Putamen (tissue), 1 donor: Measurements from ENCODE around the gene ZER1.
"Not testable (repeated sequence)": the region's sequence is repeated elsewhere in the genome, so short reads cannot be mapped to it uniquely, and the experiment has no call there.

ENCODE experiments used
- DNase-seq: peaks from one replicate; pipeline ENCODE4 v3.0.0-alpha.2; 2016; ENCODE audit warnings: low spot score

The ZER1 gene

GRCh38 chr9:128714586-128715435, 56.9 kb downstream of the ZER1 start:
- no peak for DNase-seq

DNA sequence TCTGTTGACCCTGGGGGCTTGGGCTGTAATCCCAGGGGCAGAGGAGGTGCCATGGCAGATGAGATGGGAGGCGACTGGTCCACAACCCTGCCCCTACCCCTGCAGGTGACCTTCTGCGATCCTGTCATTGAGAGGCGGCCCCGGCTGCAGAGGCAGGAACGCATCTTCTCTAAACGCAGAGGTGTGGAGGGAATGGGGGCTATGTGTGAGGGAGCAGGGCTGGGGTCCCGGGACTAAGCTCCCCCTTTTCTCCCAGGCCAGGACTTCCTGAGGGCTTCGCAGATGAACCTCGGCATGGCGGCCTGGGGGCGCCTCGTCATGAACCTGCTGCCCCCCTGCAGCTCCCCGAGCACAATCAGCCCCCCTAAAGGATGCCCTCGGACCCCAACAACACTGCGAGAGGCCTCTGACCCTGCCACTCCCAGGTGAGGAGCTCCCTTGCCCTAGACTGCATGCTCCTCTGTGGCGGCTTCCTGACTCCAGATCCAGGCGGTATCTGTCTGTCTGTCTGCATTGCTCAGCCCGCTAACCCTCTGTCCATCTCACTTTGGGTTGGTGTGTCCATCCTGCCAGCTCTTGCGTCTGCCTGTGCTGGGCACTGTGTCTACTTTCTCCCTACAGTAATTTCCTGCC, 57.7 kb downstream of the ZER1 start:
- DNase-seq = no peak

GRCh38 chr9:128713411-128713780, 58.3 kb downstream of the ZER1 start:
- no peak for DNase-seq

GRCh38 chr9:128712451-128713410, 59.0 kb downstream of the ZER1 start:
- DNase-seq = no peak

DNA sequence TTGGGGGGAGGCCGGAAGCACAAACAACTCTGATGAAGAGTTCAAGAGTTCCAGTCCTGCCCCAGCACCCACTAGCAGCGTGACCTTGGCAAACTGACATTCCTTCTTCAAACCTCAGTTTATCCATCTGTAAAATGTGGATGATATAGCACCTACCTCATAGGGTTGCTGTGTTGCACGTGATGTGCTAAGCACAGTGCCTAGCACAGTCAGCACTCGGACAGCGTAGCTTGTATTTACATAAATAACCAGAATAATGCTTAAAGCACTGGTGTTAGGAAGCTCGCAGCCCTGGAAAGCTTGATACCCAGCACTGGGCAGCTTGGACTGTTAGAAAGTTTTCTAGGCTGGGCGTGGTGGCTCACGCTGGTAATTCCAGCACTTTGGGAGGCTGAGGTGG, 64.3 kb downstream of the ZER1 start:
- DNase-seq = no peak

- DNase-seq = no peak
Observed at GRCh38 chr9:128706671-128707381, 64.9 kb downstream of the ZER1 start.

DNA sequence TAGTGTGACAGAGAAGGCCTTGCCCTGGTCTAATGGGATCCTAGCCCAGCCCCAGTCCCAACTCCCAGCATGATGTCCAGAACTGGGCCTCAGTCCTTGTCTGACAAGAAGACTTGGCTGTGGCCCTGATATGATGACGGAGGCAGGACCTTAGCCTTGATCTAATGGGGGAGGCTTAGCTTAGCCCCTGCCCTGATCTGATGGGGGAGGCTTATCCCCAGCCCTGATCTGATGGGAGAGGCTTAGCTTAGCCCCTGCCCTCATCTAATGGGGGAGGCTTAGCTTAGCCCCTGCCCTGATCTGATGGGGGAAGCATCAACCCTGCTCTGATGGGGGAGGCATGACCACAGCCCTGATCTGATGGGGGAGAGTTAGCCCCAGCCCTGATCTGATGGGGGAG, 65.7 kb downstream of the ZER1 start:
- DNase-seq = no peak

- no peak for DNase-seq
Observed at GRCh38 chr9:128705051-128705965, 66.4 kb downstream of the ZER1 start.

DNA sequence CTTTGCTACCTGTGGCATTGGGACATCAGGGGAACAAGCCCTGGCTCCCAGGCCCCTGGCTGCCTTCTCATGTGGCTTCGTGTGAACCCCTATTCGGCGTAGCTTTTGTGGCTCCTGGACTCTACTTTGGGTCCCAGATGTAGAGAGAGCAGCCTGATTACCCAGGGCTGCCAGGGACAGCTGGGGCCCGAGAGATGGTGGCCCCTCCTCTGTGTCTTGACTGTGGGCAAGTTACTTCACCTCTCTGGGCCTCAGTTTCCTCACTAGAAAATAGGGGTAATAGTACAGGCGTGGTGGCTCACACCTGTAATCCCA, 67.4 kb downstream of the ZER1 start:
- DNase-seq = no peak

DNA sequence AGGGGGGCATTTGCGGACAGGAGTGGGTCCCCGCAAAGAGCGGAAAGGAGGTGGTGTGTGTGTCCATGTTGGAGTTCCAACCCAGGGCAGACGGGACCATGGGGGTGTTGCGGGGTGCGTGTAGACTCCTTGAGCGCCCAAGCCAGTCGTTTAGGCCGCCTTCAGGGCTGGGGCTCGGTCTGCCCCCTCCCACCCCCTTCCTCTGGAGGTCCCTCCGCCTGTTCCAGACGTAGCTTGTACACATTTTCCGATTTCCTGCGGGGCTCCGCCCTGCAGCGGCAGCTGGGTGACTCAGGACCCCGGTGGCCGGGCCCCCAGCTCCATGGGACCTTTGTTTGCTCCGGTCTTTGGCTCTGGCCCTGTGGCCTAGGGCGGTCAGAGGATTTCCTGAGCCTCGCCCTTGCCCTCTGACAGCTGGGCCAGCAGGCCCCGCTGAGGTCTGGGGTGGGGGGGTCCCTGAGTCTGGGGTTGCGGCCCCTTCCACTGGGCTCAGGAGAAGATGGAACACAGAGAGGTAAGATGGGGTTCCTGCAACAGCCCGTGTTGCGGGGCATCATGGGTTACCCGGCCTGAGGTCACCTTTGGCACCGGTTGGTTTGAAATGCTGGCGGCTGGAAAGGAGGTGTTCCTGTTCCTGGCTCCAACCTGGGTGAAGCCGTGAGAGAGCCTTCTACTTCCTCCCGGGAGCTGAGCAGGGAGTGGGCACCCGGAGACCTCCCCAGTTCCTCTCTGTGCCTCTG, 67.9 kb downstream of the ZER1 start:
- DNase-seq = no peak

GRCh38 chr9:128702949-128703615, 68.6 kb downstream of the ZER1 start:
- DNase-seq = no peak

- DNase-seq = peak; percentile 55
Observed at GRCh38 chr9:128702445-128702948, 69.2 kb downstream of the ZER1 start, which contains the start of gene PKN3. PKN3 (plus strand) TSS chr9:128702503; CDS start chr9:128702916, 413 bp downstream.

GRCh38 chr9:128701227-128701854, 70.4 kb downstream of the ZER1 start:
- no peak for DNase-seq

GRCh38 chr9:128699096-128699795, 72.5 kb downstream of the ZER1 start:
- not testable (repeated sequence) for DNase-seq

GRCh38 chr9:128696923-128697707, 74.6 kb downstream of the ZER1 start:
- no peak for DNase-seq

GRCh38 chr9:128694344-128694743, 77.4 kb downstream of the ZER1 start:
- DNase-seq = no peak

DNA sequence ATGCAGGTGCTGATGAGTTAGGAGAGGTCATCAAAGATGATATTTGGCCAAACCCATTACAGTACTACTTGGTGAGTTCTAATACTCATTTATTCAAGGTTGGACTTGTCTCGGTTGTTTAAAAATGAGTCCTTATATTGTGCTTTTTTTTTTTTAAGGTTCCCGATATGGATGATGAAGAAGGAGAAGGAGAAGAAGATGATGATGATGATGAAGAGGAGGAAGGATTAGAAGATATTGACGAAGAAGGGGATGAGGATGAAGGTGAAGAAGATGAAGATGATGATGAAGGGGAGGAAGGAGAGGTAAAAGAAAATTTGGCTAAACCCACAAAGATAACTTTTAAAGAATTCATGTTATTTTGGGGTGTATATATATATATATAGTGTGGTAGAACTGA, 78.0 kb downstream of the ZER1 start:
- DNase-seq = not testable (repeated sequence)
